NB4 (cell line): ENCODE results near the gene RABGEF1.
A peak's percentile ranks its signal among the peaks of the same experiment; 100 is the strongest.
"Not testable (repeated sequence)": the region's sequence is repeated elsewhere in the genome, so short reads cannot be mapped to it uniquely, and the experiment has no call there.

Experiments
- DNase-seq: peaks from one replicate; pipeline ENCODE4 v3.0.0; 2010; ENCODE audit warnings: low read depth
- H3K4me3 ChIP-seq: one replicate; pipeline ENCODE4 v1.5.1; 2011; ENCODE audit warnings: mild to moderate bottlenecking, low read depth, low read length, moderate library complexity
- CTCF ChIP-seq: IDR thresholded peaks from one replicate; pipeline ENCODE4 v1.5.1; 2012; ENCODE audit warnings: low read depth, low read length
- MAX ChIP-seq: IDR thresholded peaks from 2 replicates; pipeline ENCODE4 v1.6.1; 2011; ENCODE audit warnings: low read depth, low read length
- MYC ChIP-seq: IDR thresholded peaks from 2 replicates; pipeline ENCODE4 v1.6.1; 2011; ENCODE audit warnings: low read depth, low read length
- POLR2A ChIP-seq: IDR thresholded peaks from 2 replicates; pipeline ENCODE4 v1.6.1; 2011; ENCODE audit warnings: mild to moderate bottlenecking; ENCODE audit not compliant: insufficient read length; ENCODE audit errors: extremely low read depth

Gene RABGEF1

GRCh38 chr7:66845379-66846095, 105.0 kb downstream of the RABGEF1 start:
- TF ChIP-seq POLR2A: no peak
- no peak for TF ChIP-seq CTCF
- no peak for TF ChIP-seq MYC
- TF ChIP-seq MAX: no peak
- H3K4me3 ChIP-seq: peak overlapping the region; percentile 78
- DNase-seq: no peak

GRCh38 chr7:66846096-66846445, 105.5 kb downstream of the RABGEF1 start:
- H3K4me3 ChIP-seq, DNase-seq: not testable (repeated sequence)

GRCh38 chr7:66847523-66847855, 107.0 kb downstream of the RABGEF1 start:
- not testable (repeated sequence) for DNase-seq, H3K4me3 ChIP-seq

- H3K4me3 ChIP-seq: peak overlapping the region; percentile 18
- DNase-seq: peak; percentile 93
- TF ChIP-seq MAX (no peak), POLR2A (no peak), CTCF (no peak), MYC (no peak)
Measured at GRCh38 chr7:66847879-66848790, 107.6 kb downstream of the RABGEF1 start.

- no peak overlapping the region for H3K4me3 ChIP-seq
- TF ChIP-seq MAX (no peak), MYC (no peak)
- no peak for DNase-seq
Measured at GRCh38 chr7:66859339-66859738, 118.8 kb downstream of the RABGEF1 start.

GRCh38 chr7:66859794-66860645, 119.5 kb downstream of the RABGEF1 start:
- TF ChIP-seq CTCF (no peak), MAX (no peak), POLR2A (no peak), MYC (no peak)
- no peak for DNase-seq
- H3K4me3 ChIP-seq: no peak overlapping the region

GRCh38 chr7:66860767-66861166, 120.2 kb downstream of the RABGEF1 start:
- no peak overlapping the region for H3K4me3 ChIP-seq
- TF ChIP-seq MYC (no peak), MAX (no peak), CTCF (no peak), POLR2A (no peak)
- no peak for DNase-seq
